Limb (tissue), 2 donors: ENCODE data around the gene PTPRN2.
"Not testable (repeated sequence)": the region's sequence is repeated elsewhere in the genome, so short reads cannot be mapped to it uniquely, and the experiment has no call there.

ENCODE experiments used
- DNase-seq, 2 donors: peaks; one replicate each; pipeline ENCODE4 v3.0.0-alpha.2; 2016; ENCODE audit errors: extremely low spot score in 2 of 2

Gene PTPRN2

DNA sequence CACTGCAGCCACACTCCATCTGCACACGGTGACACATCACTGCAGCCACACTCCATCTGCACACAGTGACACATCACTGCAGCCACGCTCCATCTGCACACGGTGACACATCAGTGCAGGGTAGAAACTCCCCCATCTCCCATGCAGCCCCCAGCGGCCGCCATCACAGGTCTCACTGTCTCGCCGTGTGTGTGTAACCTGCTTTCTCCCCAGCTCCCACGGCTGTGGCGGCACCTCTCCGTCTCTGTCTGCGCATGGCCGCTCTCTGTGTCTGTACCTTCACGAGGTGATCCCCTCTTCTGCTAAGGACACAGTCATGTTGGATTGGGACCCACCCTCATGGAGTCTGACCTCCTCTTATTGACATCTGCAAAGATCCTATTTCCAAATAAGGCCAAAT, 527.4 kb downstream of the PTPRN2 start:
- DNase-seq, result no peak

DNA sequence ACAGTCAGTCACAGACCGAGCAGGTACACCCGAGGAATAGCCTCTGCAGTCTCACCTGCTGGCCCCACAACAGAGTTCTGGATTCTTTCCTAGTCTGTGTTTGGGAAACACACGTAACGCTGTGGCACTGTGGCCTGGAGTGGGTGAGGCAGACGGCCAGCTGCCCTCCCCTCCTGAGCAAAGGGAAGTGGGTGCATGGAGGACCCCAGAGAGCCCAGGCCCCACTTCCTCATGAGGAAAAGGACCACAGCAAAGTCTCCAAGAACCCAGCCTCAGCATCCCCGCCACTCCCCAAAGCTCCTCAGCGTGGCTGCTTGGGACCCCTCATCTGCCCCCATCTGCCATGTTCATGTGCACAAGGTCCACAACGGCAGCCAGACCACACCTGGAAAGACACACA, 530.2 kb downstream of the PTPRN2 start:
- no peak for DNase-seq

DNA sequence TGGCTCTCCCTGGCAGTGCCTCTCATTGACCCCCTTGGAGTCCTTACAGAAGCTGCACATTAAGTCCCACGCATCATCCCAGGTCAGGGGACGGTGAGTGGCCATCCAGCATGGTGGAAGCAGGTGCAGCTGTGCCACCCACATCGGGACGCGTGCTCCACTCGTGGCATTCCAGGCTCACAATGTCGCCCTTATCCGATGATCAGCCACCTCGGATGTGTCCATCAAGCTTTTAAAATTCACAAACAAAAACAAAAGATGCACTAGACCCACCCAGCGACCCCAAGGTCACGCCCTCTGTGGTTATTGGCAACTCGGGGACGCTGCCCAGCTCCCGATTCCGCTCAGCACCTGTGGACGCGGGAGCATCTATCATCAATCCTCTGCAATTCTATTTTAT, 530.9 kb downstream of the PTPRN2 start:
- DNase-seq, result no peak

DNA sequence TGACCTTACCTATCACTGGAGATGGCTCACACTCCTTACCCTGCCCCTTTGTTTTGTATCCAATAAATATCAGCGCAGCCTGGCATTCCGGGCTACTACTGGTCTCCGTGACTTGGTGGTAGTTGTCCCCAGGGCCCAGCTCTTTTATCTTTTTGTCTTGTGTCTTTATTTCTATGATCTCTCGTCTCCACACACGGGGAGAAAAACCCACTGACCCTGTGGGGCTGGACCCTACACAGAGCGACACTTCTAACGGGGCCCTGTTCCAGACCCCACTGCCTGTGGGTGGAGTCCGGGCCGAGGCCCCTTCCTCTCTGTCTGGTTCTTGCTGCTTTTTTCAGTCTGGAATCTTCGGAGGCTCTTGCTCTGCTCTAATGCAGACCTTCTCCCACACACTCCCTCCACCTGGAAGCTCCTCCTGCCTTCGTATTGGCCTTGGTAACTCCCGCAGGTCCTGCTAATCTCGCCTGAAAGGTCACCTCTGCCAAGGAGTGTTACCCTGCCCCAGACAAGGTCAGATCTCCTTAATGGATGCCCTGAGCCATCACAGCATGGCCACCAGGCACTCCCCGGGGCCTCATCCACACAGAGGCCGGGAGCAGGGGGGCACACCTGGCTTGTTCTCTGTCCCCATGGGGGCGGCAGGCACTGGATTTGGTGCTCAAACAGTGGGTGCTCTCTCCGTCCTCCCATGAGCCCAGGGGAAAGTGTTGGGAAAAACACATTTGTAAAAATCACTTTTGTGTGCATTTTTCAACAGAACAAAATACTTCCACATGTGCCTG, 531.7 kb downstream of the PTPRN2 start:
- DNase-seq, result no peak

DNA sequence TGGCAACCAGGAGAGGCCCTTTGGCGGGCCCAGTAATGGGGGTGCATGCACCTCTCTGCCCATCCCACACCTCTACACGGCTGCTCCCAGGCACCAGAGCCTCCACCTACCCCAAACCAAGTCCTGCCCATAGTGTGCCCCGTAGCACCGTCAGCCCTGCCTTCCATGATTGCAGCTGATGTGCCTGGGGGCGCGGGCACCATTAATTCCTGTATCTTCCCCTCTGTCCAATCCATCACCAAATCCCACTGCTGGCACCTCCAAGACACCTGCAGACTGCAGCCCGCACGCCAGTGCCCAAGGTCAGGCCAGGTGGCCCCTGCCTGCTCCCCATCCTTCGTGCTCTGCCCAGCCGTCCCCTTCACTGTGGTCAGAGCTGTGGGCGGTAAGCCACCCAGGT, 533.0 kb downstream of the PTPRN2 start:
- no peak for DNase-seq

DNA sequence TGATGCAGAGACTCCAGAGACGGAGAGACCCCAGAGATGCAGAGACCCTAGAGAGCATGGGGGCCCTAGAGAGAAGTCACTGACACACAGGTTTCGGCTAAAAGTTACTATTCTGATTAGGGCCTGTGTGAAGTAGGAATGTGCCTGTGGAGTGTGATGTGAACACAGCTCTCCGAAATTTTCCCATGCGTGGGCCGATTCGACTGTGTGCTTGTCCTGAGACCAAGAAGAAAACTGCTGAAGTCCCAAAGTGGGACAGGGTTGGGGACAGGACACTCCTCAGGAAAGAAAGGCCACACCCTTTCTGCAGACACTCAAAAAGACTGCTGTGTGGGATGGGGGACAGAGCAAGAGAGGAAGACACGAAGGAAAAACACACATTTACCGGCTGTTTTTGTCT, 533.5 kb downstream of the PTPRN2 start:
- no peak for DNase-seq

DNA sequence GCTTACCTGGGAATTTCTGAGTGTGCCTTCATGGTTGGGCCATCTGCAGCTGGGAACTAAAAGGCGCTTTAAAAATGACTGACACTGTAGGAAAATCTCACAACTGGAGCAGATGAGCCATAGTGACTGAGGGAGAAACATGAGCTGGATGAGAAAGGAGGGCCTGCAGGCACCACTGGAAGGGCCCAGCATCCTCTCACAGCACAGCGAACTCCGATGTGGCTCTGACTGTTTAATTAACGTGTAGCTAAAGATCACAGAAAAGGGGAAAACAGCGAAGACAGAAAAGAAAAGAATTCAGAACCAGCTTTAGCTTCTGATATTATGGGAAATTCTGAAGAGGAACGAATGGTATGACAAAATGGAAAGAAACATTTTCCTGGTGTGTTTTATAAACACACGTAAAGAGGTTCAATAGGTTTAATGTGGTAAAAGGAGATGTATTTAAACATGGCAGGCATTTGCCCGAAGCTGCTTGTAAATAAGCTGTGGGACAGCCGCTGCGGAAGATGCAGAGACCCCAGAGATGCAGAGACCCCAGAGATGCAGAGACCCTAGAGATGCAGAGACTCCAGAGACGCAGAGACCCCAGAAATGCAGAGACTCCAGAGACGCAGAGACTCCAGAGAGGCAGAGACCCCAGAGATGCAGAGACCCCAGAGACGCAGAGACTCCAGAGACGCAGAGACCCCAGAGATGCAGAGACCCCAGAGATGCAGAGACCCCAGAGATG, 534.3 kb downstream of the PTPRN2 start:
- DNase-seq, result no peak

DNA sequence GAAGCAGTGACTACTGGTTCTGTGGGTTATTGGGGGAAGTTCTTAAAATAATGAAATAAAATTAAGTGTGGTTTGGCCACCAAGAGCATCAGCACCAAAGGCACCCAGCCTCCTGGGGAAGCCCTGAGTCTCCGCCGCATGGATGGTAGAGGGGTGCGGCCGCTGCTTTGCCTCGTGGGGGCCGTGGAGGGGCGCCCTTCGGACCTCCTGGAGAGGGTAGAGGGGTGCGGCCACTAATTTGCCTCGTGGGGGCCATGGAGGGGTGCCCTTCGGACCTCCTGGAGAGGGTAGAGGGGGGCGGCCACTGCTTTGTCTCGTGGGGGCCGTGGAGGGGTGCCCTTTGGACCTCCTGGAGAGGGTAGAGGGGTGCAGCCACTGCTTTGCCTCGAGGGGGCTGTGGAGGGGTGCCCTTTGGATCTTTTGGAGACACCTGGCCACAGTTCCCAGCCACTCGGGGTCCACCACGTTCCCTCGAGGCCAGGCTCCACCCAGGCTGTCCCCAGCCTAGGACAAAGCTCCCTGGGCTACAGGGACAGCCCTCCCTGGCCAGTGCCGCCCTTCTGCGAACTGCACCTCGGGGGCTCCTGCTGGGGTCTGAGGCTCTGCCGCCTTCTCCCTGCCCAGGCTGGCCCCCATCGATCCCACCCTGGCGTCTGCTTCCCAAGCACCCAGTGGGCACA, 535.1 kb downstream of the PTPRN2 start:
- no peak for DNase-seq

DNA sequence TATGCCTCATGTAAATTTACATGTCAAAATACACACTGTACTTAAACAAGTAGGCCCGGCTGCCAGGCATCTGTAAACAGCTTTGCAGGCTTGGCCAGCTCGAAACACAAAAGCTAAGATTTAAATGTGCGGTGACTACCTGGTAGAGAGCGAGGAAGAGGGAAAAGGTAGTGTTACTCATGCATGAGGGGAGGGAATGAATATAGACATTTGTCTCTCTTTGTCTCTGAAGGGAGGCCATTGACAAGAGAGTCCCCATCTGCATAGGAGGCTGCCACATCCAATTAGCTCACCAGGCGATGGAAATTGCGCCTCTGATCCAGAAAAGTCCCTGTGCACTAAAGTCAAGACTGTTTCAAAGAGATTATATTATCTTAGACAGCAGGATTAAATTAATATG, 535.8 kb downstream of the PTPRN2 start:
- no peak for DNase-seq

DNA sequence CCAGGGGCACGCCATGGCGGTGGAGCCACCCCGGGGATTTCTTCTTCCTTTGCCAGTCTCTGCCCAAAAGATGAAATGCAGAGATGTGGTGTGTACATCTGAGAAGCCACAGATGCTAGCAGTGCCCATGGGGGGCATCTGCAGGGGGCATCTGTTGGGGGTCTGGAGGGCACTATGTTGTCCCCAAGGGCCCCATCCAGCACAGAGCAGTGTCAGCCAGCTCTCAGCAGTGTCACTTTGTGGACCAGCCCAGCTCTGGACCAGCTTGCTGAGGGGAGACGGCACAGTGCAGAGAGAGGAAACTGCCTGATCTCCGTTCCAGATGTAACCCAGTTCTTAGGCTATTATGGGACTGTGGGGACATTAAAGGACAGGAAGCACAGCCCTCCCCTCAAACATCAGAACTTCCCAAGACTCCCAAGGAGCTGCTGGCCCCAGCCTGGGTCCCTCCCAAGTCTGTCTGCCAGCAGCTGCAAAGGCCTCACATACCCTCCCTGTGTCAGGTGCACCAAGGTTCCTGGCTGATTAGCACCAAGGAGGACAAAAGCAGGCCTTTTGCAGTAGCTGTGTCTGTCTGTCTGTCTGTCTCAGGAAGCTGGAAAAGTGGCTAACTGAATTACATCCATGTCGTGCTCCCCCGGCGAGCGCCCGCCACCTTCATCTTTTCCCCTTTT, 536.5 kb downstream of the PTPRN2 start:
- DNase-seq, result no peak

DNA sequence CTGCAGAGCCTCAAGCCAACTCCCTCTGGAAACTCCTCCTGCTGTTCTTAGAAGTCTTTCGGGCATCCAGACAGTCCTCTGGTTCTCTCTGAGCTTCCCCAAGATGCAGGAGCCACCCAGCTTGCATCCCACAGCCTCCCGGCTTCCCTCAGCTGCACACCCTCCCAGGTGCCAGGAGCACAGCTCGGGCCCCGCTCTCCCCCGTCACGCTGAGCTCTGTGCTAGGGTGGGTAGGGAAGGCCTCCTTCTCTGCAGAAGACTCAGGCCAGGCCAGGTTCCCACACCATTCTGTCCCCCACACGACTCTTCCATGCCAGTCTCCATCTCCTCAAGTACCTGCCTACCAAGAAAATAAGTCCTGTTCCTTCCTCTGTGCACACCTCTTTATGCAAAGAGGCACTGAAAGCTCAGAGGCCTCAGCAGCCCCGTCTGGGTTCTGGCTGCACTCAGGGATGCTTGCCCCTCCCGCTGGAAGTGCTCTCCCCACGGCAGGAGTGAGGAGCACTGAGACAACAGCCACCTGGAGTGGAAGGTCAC, 537.1 kb downstream of the PTPRN2 start:
- DNase-seq, result no peak

DNA sequence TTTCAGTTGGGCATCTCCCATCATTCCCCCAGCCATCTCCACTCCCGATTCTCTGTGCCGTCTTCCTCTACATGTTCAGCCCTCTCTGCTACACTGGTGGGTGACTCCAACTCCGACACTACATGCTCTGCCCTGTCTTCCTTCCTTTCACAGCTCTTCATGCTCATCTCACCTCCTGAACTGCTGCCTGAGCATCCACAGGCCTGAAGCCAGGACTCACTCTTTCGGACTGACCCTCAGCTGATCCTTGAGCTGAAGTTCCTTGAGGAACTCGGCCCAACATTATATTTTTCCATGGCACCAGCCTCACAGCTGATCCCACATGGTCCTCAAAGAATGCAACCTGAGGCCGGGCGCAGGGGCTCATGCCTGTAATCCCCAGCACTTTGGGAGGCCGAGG, 538.4 kb downstream of the PTPRN2 start:
- no peak for DNase-seq

DNA sequence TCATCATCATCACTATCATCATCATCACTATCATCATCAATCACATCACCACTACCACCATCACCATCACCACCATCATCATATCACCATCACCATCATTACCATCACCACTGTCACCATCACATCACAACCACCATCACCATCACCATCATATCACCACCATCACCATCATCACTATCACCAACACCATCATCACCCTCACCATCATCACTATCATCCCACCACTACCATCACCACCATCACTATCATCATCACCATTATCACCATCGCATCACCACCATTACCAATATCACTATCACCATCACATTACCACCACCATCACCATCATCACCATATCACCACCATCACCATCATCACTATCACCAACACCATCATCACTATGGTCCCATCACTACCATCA, 539.1 kb downstream of the PTPRN2 start:
- DNase-seq, result no peak

DNA sequence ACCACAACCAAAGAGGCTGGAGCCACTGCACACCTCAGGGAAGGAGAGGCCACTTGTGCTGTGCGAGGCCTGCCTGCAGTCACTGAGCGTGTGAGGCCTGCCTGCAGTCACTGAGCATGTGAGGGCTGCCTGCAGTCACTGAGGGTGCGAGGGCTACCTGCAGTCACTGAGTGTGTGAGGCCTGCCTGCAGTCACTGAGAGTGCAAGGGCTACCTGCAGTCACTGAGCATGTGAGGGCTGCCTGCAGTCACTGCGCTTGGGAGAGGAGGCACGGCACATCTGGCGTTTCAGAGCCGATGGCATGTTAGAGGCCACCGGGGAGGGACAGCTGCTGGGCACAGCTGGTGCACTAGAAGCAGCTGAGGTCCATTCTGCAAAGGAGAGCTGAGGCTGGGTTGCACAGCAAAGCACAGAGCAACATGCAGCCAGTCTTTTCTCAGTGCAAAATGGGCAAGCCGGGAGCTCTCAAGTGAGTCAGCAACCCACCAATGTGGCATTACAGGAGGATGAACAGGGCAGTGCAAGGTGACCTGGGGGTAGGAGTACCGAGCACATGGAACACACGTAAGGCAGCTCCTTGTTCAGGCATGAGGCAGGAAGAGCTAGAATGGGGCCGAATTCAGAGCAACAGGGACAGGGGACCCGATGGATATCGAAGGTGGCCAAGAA, 540.1 kb downstream of the PTPRN2 start:
- DNase-seq, result no peak

DNA sequence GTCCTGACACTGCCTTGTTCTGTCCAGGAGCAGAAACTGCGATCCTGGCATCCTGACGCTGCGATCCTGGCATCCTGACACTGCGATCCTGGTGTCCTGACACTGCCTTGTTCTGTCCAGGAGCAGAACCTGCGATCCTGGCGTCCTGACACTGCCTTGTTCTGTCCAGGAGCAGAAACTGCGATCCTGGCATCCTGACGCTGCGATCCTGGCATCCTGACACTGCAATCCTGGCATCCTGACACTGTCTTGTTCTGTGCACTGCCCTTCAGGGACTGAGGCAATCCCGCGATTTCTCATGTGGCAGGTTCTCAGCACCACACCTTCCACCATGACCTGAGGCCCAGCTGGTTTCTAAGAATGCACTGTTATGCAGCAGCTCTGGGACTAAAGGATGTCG, 541.4 kb downstream of the PTPRN2 start:
- DNase-seq, result not testable (repeated sequence)

DNA sequence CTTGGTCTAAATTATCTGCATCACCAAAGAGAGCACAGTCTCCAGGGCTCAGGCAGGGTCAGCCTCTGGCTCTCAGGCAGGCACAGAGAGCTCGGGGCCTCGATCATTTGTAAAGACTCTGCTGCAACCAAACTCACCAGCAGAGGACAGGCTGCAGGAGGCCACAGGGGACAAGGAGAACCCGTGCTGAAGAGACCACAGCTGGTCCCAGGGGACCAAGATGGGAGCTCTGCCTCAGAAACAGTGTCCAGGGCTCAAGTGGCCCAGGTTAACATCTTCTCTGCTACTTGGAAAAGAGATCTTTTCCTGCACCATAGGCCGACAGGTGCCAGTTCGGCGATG, 543.2 kb downstream of the PTPRN2 start:
- DNase-seq, result no peak

DNA sequence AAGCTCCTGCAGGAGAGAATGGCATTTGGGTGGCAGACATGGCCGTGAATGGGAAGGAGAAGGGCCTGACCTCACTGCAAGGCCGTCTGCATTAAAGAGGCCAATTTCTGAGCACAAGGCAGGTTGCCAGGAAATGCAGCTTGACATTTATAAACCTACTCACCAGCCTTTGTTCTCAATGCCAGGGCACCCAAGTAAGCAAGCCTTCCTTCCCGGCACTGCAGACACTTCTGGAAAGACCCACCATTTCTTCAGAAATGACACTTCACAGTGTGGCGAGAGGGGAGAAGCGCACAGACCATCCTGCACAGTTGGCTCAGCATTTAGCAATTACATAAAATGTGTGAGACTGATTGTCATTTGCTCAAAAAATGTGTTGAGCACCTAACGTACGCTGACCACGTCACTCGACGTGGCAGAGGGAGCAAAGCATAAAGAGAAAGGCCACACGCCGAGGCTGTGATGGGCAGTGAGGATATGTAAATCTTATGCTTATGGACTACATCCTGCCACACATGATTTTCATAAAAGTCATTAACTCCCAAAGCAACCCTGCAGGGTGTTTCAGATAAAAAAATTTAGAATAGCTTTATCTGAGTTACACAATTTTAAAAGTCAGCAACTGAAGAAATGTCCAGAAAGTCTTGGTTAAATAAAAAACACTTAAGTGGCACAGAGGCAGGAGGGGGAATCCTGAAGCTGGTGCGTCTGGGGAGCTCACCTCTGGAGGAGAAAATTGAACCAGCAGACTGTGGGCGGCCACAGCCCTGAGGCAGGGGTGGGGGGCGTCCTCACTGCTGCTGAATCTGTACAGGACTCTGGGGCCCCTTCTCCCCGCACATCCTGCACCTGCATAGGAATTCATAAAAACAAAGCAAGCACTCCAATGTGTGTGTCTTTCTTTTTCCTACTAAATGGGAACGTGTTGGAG, 543.8 kb downstream of the PTPRN2 start:
- no peak for DNase-seq

DNA sequence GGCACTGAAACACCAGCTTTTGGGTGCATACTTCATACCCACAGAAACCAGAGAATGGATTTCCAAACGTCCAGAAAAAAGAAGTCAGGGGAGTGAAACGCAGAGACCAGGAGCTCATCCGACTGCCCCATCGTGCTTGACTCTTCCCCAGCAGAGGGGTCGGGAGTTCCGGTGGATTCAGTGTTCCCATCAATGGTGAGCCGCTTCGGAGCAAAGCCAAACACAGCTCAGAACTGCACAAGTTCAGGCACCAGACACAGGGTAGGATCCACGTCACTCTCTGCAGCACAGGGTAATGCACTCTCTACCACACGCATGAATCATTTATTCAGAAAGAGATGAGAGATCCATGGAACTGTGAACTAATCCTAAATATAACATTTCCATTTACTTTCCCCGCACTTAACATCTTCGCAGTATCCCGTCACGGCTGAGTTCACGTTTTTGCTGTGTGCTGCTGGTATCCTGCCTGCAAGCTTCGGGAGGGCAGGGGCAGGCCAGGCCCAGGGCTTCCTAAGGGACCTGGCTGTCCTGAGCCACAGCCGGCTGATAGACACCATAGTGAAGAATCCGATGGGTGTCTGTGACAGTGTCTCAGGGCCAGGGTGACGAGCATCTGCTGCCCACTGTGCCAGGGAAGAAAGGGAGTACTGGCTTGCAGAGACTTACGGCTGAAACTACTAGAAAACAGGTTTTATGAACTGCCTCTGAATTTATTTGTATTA, 545.3 kb downstream of the PTPRN2 start:
- no peak for DNase-seq

DNA sequence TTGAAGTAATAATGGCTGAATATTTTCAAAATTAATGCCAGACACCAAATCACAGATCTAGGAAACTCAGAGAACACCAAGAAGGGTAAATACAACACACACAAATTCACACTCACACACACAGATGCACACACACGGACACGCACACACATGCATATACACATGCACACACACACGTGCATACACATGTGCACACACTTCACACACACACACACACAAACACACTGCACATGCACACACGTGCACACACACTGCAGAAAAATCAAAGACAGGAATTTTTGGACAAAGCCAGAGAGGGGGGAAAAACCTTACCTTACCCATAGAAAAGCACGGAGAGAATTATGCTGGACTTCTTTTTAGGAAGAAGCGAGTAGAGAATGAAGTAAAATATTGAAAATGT, 547.4 kb downstream of the PTPRN2 start:
- DNase-seq, result no peak

DNA sequence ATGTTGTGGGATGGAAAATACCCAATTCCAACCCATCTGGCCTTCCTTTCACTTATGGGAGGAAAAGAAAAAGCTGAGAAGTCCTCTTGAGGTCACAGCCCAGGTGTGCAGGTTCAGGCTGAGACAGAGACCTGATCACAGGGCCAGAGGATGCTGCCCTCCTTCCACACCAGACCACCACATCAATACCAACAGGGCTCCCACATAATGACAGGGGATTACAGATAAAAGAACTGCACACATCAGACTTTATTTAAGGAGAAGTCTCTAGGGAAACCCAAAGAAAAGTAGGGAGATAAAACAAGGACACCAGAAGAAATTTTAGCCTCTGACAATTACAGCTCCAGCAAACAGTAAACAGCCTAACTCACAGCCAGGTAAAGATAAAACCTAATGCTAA, 548.4 kb downstream of the PTPRN2 start:
- no peak for DNase-seq
